ENCODE results near the gene PBX4.
"Not testable (repeated sequence)": the region's sequence is repeated elsewhere in the genome, so short reads cannot be mapped to it uniquely, and the experiment has no call there.

The PBX4 gene

DNA sequence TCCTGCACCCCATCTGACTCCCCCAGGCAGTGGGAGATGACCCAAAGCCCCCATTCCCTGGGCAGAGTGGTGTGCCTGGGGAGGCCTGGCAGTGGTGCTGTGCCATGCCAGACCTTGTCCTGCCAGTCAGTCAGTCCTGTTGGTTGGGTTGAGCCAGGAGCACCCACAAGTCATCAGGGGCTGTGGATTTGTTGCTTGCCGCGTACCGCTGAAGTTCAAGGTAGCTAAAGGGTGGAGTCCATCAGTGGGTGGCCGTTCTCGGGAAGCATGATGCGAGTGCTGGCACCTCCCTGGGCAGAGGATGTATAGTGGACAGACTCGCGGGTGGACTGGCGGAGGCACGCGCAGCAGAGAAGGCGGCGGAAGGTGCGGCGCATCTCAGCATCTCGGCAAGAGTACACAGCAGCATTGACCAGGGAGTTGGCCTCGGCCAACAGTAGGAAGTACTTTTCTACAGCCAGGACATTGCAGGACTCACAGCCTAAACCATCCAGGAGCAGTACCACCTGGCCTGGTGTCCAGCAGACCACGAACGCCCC is 5.6 kb upstream of the PBX4 start:
- DNase-seq (ENCODE audit: insufficient read length), result no peak
- TF ChIP-seq POLR2AphosphoS5 (IDR thresholded peaks at IDR 0.05; ENCODE audit: low read depth, low read length) (no peak), TAF1 (IDR thresholded peaks at IDR 0.05; ENCODE audit: borderline replicate concordance, low read depth, low read length) (no peak), POLR2A (IDR thresholded peaks at IDR 0.05; ENCODE audit: low read depth, low read length) (no peak)
- FAIRE-seq, result no peak

DNA sequence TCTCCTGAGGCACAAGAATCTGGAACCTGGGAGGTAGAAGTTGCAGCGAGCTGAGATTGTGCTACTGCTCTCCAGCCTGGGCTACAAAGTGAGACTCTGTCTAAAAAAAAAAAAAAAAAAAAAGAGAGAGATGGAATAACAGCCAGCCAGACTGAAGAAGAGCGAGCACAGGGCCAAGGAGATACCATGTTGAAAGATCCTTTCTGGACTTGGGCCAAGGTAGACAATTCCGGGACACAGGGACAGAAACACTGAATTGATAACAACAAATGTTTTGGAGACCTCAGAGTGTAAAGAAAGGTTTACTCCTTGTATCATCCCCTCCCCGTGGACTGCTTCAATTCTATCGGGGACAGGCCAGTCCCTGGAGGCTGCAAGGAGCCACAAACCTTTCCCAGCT is 4.9 kb upstream of the PBX4 start:
- FAIRE-seq, result no peak
- no peak for DNase-seq (ENCODE audit: insufficient read length)
- TF ChIP-seq POLR2AphosphoS5 (IDR thresholded peaks at IDR 0.05; ENCODE audit: low read depth, low read length) (no peak), TAF1 (IDR thresholded peaks at IDR 0.05; ENCODE audit: borderline replicate concordance, low read depth, low read length) (no peak), POLR2A (IDR thresholded peaks at IDR 0.05; ENCODE audit: low read depth, low read length) (no peak)

DNA sequence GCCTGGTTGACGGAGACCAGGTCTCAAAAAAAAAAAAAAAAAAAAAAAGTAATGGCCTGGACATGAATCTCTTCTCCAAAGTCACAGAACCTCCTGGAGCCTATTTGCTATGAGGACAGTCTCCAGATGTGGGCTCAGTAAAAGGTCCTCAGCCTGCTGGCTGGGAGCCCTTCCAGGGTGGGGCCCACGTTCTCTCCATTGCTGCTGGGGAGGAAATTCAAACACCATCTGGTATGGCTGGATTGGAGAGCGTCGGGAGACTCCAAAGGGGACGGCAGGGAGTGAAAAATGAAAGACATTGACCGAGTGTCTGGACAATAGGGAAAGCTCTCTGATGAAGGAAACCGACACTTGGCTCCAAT is 1.3 kb upstream of the PBX4 start:
- no peak for DNase-seq (ENCODE audit: insufficient read length)
- TF ChIP-seq POLR2AphosphoS5 (IDR thresholded peaks at IDR 0.05; ENCODE audit: low read depth, low read length), result no peak
- no peak for TF ChIP-seq POLR2A (IDR thresholded peaks at IDR 0.05; ENCODE audit: low read depth, low read length)
- no peak for TF ChIP-seq TAF1 (IDR thresholded peaks at IDR 0.05; ENCODE audit: borderline replicate concordance, low read depth, low read length)
- FAIRE-seq, result no peak

DNA sequence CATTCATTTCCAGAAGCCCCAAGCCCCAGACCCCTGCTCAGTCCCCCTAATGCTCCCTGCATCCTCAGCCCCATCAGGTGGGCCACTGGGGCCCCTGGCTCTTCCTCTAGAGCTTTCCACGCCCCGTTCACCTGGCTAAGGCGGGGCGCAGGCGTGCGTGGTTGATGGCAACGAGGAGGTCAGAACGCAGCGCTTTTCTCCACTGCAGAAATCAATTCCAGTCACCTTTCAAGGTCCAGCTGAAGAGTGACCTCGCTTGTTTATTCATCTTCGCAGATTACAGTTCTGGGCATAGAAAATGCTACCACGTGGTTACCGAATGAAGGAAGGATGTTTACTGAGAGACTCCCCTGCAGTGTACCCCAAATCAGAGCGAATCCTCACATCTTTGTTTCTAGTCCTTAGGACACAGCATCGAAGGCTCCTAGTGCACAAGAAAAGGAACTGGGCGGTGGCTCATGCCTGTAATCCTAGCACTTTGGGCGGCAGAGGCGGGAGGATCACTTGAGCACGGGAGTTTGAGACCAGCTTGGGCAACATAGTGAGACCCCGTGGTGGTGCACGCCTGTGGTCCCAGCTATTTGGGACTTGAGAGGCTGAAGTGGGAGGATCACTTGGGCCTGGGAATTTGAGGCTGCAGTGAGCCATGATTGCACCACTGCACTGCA is 828 bp upstream of the PBX4 start:
- no peak for TF ChIP-seq POLR2A (IDR thresholded peaks at IDR 0.05; ENCODE audit: low read depth, low read length)
- TF ChIP-seq POLR2AphosphoS5 (IDR thresholded peaks at IDR 0.05; ENCODE audit: low read depth, low read length), result no peak
- no peak for TF ChIP-seq TAF1 (IDR thresholded peaks at IDR 0.05; ENCODE audit: borderline replicate concordance, low read depth, low read length)
- DNase-seq (ENCODE audit: insufficient read length), result no peak
- no peak for FAIRE-seq

DNA sequence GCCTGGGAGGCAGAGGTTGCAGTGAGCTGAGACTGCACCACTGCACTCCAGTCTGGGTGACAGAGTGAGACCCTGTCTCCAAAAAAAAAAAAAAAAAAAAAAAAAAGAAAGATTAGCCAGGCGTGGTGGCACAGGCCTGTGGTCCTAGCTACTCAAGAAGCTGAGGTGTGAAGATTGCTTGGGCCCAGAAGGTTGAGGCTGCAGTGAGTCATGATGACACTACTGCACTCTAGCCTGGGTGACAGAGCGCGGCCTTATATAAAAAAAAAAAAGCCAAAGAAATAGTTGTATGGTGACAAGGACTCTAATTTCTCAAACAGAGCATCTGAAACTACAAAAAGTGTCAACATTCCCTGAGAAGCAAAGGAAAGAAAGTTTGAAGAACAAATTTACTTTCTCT is 3.4 kb downstream of the PBX4 start:
- TF ChIP-seq POLR2A (IDR thresholded peaks at IDR 0.05; ENCODE audit: low read depth, low read length) (no peak), POLR2AphosphoS5 (IDR thresholded peaks at IDR 0.05; ENCODE audit: low read depth, low read length) (no peak), TAF1 (IDR thresholded peaks at IDR 0.05; ENCODE audit: borderline replicate concordance, low read depth, low read length) (no peak)
- FAIRE-seq (no peak), DNase-seq (ENCODE audit: insufficient read length) (no peak)

DNA sequence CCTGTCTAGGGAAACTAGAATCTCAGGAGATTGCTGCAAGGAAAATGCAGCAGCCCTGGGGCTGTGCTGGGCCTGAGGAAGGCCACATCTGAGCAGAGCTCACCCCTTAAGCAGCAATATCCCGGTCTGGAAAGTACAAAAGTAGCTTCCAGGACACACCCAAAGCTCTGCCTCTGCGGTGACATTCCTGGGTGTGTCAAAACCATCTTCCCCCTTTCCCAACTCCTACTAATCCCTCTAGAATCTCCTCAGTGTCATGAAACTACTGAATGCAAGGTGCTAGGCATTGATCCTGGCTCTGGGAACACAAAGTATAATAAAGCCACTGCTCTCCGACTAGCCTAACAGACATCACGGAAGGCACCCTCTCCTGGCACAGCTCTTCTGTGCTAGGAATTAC is 5.0 kb downstream of the PBX4 start:
- TF ChIP-seq TAF1 (IDR thresholded peaks at IDR 0.05; ENCODE audit: borderline replicate concordance, low read depth, low read length), result no peak
- no peak for TF ChIP-seq POLR2A (IDR thresholded peaks at IDR 0.05; ENCODE audit: low read depth, low read length)
- TF ChIP-seq POLR2AphosphoS5 (IDR thresholded peaks at IDR 0.05; ENCODE audit: low read depth, low read length), result no peak
- no peak for FAIRE-seq
- no peak for DNase-seq (ENCODE audit: insufficient read length)

DNA sequence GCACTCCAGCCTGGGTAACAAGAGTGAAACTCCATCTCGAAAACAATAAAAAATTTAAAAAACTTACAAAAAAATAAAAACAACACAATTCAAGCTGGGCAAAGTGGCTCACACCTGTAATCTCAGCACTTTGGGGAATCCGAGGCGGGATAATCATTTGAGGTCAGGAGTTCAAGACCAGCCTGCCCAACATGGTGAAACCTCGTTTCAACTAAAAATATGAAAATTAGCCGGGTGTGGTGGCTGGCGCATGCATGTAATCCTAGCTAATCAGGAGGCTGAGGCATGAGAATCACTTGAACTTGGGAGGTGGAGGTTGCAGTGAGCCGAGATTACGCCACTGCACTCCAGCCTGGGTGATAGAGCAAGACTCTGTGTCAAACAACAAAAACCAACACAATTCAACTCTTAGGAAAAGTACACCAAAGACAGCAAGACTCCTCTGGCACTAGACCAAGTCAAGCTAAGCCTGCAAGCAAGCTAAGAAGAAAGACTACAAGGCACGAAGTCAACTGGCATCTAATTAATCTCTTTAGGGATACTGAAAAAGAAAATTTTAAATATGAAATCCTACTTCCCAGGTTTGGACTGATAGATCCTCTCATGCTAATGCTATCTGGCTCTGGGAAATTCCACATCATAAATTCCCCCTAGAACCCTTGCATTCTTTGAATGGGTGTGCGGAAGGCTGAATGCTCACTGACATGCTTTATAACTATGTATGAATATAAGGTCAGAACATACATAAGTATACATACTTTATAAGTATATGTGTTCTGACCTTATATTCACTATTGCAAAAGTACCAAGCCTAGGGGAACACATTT is 7.9 kb downstream of the PBX4 start:
- no peak for TF ChIP-seq POLR2A (IDR thresholded peaks at IDR 0.05; ENCODE audit: low read depth, low read length)
- no peak for TF ChIP-seq POLR2AphosphoS5 (IDR thresholded peaks at IDR 0.05; ENCODE audit: low read depth, low read length)
- no peak for TF ChIP-seq TAF1 (IDR thresholded peaks at IDR 0.05; ENCODE audit: borderline replicate concordance, low read depth, low read length)
- no peak for DNase-seq (ENCODE audit: insufficient read length)
- FAIRE-seq, result no peak

DNA sequence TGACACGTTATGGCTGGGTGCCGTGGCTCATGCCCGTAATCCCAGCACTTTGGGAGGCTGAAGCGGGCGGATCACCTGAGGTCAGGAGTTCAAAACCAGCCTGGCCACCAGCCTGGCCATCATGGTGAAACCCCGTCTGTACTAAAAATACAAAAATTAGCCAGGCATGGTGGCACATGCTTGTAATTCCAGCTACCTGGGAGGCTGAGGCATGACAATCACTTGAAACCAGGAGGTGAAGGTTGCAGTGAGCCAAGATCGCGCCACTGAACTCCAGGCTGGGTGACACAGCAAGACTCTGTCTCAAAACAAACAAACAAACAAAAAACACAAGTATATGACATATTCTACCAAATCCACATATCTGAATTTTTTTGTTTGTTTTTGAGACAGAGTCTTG is 11.8 kb downstream of the PBX4 start:
- FAIRE-seq; DNase-seq (ENCODE audit: insufficient read length): not testable (repeated sequence)

DNA sequence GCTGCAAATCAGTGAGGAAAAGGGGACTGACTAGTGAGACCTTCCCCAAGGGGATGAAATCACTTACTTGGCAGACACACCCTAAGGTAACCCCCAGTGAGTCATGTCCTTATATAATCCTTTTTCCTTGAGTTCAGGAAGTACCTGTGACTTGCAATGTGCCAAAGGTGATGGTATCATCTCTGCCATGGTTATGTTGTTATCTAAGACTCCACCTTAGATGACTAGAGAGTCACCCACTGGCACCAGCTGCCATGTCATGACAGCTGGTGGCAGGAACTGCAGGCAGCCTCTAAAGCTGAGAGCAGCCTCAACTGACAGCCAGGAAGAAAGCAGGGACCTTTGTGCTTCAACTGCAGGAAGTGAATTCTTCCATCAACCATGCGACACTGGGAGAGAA is 12.5 kb downstream of the PBX4 start:
- TF ChIP-seq TAF1 (IDR thresholded peaks at IDR 0.05; ENCODE audit: borderline replicate concordance, low read depth, low read length), result no peak
- no peak for TF ChIP-seq POLR2A (IDR thresholded peaks at IDR 0.05; ENCODE audit: low read depth, low read length)
- TF ChIP-seq POLR2AphosphoS5 (IDR thresholded peaks at IDR 0.05; ENCODE audit: low read depth, low read length), result no peak
- DNase-seq (ENCODE audit: insufficient read length), result no peak
- peak; percentile 74 for FAIRE-seq

DNA sequence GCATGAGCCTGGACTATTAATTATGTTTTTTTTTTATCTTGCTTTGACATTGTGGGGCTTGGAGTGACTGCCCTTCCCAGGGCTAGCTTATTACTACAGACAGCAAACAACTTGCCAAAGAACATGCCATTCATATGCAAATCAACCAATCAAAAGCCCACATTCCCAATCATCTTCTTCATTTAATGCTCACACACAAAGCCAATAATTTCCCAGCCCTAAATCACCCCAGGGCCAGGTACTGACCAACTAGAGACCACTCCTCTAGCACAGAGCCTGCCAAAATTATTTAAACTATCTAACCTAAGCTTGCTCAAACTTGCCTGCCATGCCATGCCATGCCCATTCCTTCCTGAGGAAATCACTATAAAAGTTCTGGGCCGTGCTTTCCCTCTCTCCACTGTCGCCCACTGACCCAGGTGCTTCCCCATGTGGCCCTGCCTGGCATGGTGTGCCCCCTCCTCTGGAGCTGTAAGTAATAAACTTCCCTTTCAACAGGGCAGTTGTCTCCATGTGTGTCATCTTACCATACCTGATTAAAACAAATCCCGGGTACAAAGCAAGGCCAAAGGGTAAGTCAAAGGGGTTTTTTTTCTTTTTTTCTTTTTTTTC is 15.7 kb downstream of the PBX4 start:
- FAIRE-seq, result no peak

DNA sequence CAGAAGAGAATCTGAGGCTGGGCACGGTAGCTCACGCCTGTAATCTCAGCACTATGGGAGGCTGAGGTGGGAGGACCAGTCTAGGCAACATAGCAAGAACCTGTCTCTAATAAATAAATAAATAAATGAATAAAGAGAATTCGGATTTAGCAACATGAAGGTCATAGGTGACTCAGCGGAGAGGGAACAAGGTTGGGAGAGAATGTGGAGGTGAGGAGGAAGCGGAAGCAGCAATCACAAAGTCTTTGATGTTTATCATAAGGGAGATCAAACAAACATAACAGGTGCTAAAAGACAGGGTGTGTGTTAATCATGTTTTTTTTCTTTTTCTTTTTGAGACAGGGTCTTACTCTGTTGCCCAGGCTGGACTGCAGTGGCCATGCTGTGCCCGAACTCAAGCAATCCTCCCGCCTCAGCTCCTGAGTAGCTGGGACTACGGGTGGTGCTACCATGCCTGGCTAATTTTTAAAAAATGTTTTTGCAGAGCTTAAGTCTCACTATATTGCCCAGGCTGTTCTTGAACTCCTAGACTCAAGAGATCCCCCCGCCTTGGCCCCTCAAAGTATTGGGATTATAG is 16.3 kb downstream of the PBX4 start:
- no peak for DNase-seq (ENCODE audit: insufficient read length)
- FAIRE-seq, result no peak
- TF ChIP-seq POLR2A (IDR thresholded peaks at IDR 0.05; ENCODE audit: low read depth, low read length) (no peak), TAF1 (IDR thresholded peaks at IDR 0.05; ENCODE audit: borderline replicate concordance, low read depth, low read length) (no peak), POLR2AphosphoS5 (IDR thresholded peaks at IDR 0.05; ENCODE audit: low read depth, low read length) (no peak)

More for the DNA sequence above, 15.7 kb downstream of the PBX4 start:
- TF ChIP-seq POLR2AphosphoS5 (IDR thresholded peaks at IDR 0.05; ENCODE audit: low read depth, low read length) (no peak), POLR2A (IDR thresholded peaks at IDR 0.05; ENCODE audit: low read depth, low read length) (no peak), TAF1 (IDR thresholded peaks at IDR 0.05; ENCODE audit: borderline replicate concordance, low read depth, low read length) (no peak)
- DNase-seq (ENCODE audit: insufficient read length), result no peak
